IMR-90 (cell line): ENCODE measurements around the gene CCDC7. TPM values are rescaled to one million over a fixed set of nuclear protein-coding genes. Genes with fewer than 3 reads are reported as not detected.
A peak's percentile ranks its signal among the peaks of the same experiment; 100 is the strongest.
"Not testable (repeated sequence)": the region's sequence is repeated elsewhere in the genome, so short reads cannot be mapped to it uniquely, and the experiment has no call there.

ENCODE experiments used
- ATAC-seq: fragments of 200-7000 bp; cut with Tn5 transposase; 2 replicates; pipeline ENCODE4 v1.9.1; 2020; ENCODE audit warnings: low read depth, mild to moderate bottlenecking, moderate library complexity
- BruUV-seq: library from RNA; stranded (reverse); fragments of 400-500 nt; replicated peaks from 2 replicates; lab custom pipeline; 2021; lab: Mats Ljungman, UMichigan
- CTCF ChIA-PET: fragments of 300-600 bp; formaldehyde crosslinking; extraction: SDS; loops from one replicate; lab custom pipeline; 2021; ENCODE audit warnings: antibody characterized with exemption; lab: Yijun Ruan, JAX
- POLR2A ChIA-PET: fragments of 300-600 bp; sonication (Branson Sonifier 250); formaldehyde crosslinking; loops from one replicate; lab custom pipeline; 2022; ENCODE audit warnings: antibody characterized with exemption; ENCODE audit not compliant: unreplicated experiment; lab: Charles Lee
- DNase-seq: peaks from one replicate; pipeline ENCODE4 v3.0.0; 2013
- H2AFZ ChIP-seq: replicated peaks from 2 replicates; pipeline ENCODE3; 2013; ENCODE audit warnings: low read length, mild to moderate bottlenecking; ENCODE audit not compliant: poor library complexity
- H2AK5ac ChIP-seq: 2 replicates; pipeline ENCODE4 v1.6.1; 2013; ENCODE audit warnings: low read depth, low read length, inconsistent platforms
- H2AK9ac ChIP-seq: replicated peaks from 2 replicates; pipeline ENCODE3; 2013; ENCODE audit warnings: mild to moderate bottlenecking, low read depth, low read length, moderate library complexity; ENCODE audit not compliant: poor library complexity
- H2BK120ac ChIP-seq: 2 replicates; pipeline ENCODE4 v1.6.1; 2013; ENCODE audit warnings: low read depth, low read length, inconsistent platforms
- H2BK15ac ChIP-seq: 3 replicates; pipeline ENCODE4 v1.6.1; 2013; ENCODE audit warnings: low read depth, low read length, inconsistent platforms
- H2BK20ac ChIP-seq: 2 replicates; pipeline ENCODE4 v1.6.1; 2013; ENCODE audit warnings: low read depth, mild to moderate bottlenecking, inconsistent platforms, low read length, moderate library complexity
- H2BK5ac ChIP-seq: 2 replicates; pipeline ENCODE4 v1.6.1; 2013; ENCODE audit warnings: mild to moderate bottlenecking, low read depth, low read length, inconsistent platforms; ENCODE audit not compliant: poor library complexity, severe bottlenecking
- H3K14ac ChIP-seq: replicated peaks from 2 replicates; pipeline ENCODE4 v1.6.1; 2013; ENCODE audit warnings: low read depth, low read length, inconsistent platforms
- H3K18ac ChIP-seq: 2 replicates; pipeline ENCODE4 v1.6.1; 2013; ENCODE audit warnings: low read depth, low read length, control low read depth
- H3K23ac ChIP-seq: 2 replicates; pipeline ENCODE4 v1.6.1; 2013; ENCODE audit warnings: low read depth, low read length, inconsistent platforms
- H3K27ac ChIP-seq: 2 replicates; pipeline ENCODE4 v1.5.1; 2013; ENCODE audit warnings: mild to moderate bottlenecking, control low read depth, low read length; ENCODE audit not compliant: insufficient read depth
- H3K27me3 ChIP-seq: 2 replicates; pipeline ENCODE4 v1.6.1; 2013; ENCODE audit warnings: low read length; ENCODE audit not compliant: control insufficient read depth, insufficient read depth
- H3K36me3 ChIP-seq: 2 replicates; pipeline ENCODE4 v1.6.1; 2013; ENCODE audit warnings: low read length, mixed read lengths; ENCODE audit not compliant: control insufficient read depth, insufficient read depth
- H3K4ac ChIP-seq: 2 replicates; pipeline ENCODE4 v1.6.1; 2013; ENCODE audit warnings: low read depth, low read length, inconsistent platforms
- H3K4me1 ChIP-seq: 2 replicates; pipeline ENCODE4 v1.6.1; 2013; ENCODE audit warnings: low read length, mixed read lengths; ENCODE audit not compliant: control insufficient read depth, insufficient read depth
- H3K4me2 ChIP-seq: 2 replicates; pipeline ENCODE4 v1.6.1; 2013; ENCODE audit warnings: low read depth, mild to moderate bottlenecking, control low read depth, low read length, moderate library complexity
- H3K4me3 ChIP-seq: 2 replicates; pipeline ENCODE4 v1.5.1; 2013; ENCODE audit warnings: low read depth, mild to moderate bottlenecking, control low read depth, low read length, moderate library complexity; ENCODE audit not compliant: insufficient read depth
- H3K56ac ChIP-seq: 2 replicates; pipeline ENCODE4 v1.6.1; 2013; ENCODE audit warnings: low read length, inconsistent platforms; ENCODE audit not compliant: insufficient read depth; ENCODE audit errors: extremely low read depth
- H3K79me1 ChIP-seq, 2 experiments: 2 replicates each; pipeline ENCODE4 v1.6.1; 2013; ENCODE audit warnings: low read length in 2 of 2, inconsistent platforms in 1 of 2, low read depth in 1 of 2
- H3K9ac ChIP-seq: 2 replicates; pipeline ENCODE4 v1.6.1; 2013; ENCODE audit warnings: low read depth, low read length, control low read depth
- H3K9me1 ChIP-seq: 2 replicates; pipeline ENCODE4 v1.6.1; 2013; ENCODE audit warnings: low read length, inconsistent platforms; ENCODE audit not compliant: insufficient read depth
- H3K9me3 ChIP-seq: 2 replicates; pipeline ENCODE4 v1.6.1; 2013; ENCODE audit warnings: low read length; ENCODE audit not compliant: control insufficient read depth, insufficient read depth
- H4K20me1 ChIP-seq: 2 replicates; pipeline ENCODE4 v1.6.1; 2013; ENCODE audit warnings: low read length, inconsistent platforms; ENCODE audit not compliant: insufficient read depth
- H4K5ac ChIP-seq: 2 replicates; pipeline ENCODE4 v1.6.1; 2013; ENCODE audit warnings: mild to moderate bottlenecking, low read depth, low read length, control low read depth
- H4K8ac ChIP-seq, 2 experiments: 2 replicates each; pipeline ENCODE4 v1.6.1; 2013; ENCODE audit warnings: low read depth in 2 of 2, low read length in 2 of 2, control low read depth in 1 of 2, inconsistent platforms in 1 of 2
- H4K91ac ChIP-seq: 2 replicates; pipeline ENCODE4 v1.6.1; 2013; ENCODE audit warnings: low read depth, low read length, inconsistent platforms; ENCODE audit not compliant: insufficient read depth
- MAFK ChIP-seq: IDR thresholded peaks from 2 replicates; pipeline ENCODE4 v1.6.1; 2012; ENCODE audit warnings: low read depth, low read length, improper control_type of control experiment
- NFE2L2 ChIP-seq: fragments of 150-350 bp; IDR thresholded peaks from 2 replicates; pipeline ENCODE4 v1.6.1; 2016; ENCODE audit warnings: low read depth, mild to moderate bottlenecking, low read length
- RFX5 ChIP-seq: IDR thresholded peaks from 2 replicates; pipeline ENCODE4 v1.8.0; 2012; ENCODE audit warnings: low read depth, mild to moderate bottlenecking, low read length, moderate library complexity
- WGBS, 2 experiments: methylation state at CpG; one replicate each; pipeline versions ENCODE4 v1.1.5 to v1.1.7; 2013; ENCODE audit warnings: missing lambda C conversion rate in 2 of 2; ENCODE audit not compliant: insufficient read length in 1 of 2; ENCODE audit errors: extremely low coverage in 2 of 2; 5-methylcytosine and 5-hydroxymethylcytosine counted together
- dilution Hi-C: fragments of 300-500 bp; cut with HindIII; formaldehyde crosslinking; loops from one replicate; pipeline ENCODE4 v1.14.3; 2018; ENCODE audit warnings: low sequenced_read_pairs; ENCODE audit not compliant: unreplicated experiment
- in situ Hi-C: fragments of 300-500 bp; cut with MboI; formaldehyde crosslinking; loops from 3 replicates; pipeline ENCODE4 v1.14.3; 2019; ENCODE audit warnings: low sequenced_read_pairs, inconsistent platforms, mixed read lengths
- intact Hi-C: fragments of 100-400 bp; cut with micrococcal nuclease; formaldehyde crosslinking; loops from 2 replicates; pipeline ENCODE4 v1.10.0; 2022
- polyA plus RNA-seq, 3 experiments: library from polyadenylated mRNA; depleted of rRNA; stranded (reverse); fragments of >200 nt; gene quantifications; 2 replicates each; pipeline ENCODE4 v1.2.3, GENCODE V29; 2012; ENCODE audit warnings: low replicate concordance in 1 of 3
- total RNA-seq: library from RNA; depleted of rRNA; stranded (reverse); fragments of >200 nt; gene quantifications from 2 replicates; pipeline ENCODE4 v1.2.3, GENCODE V29; 2012

Gene CCDC7
- total and polyA plus RNA-seq, 2 of the 4 experiments (the other 2 are of a cell fraction) = 0.74 to 4.3 TPM

GRCh38 chr10:32582946-32583345 lies 137.0 kb downstream of the CCDC7 start:
- no peak overlapping the region for H3K9ac ChIP-seq
- intact Hi-C loops (no loop called here), dilution Hi-C loops (no loop called here), in situ Hi-C loops (no loop called here)
- H4K91ac ChIP-seq = no peak overlapping the region
- no peak overlapping the region for H3K23ac ChIP-seq
- no CpG with 5 or more reads among the region's 2 CpGs for WGBS, 2 experiments
- no peak overlapping the region for H3K27ac ChIP-seq
- H4K8ac ChIP-seq = no peak overlapping the region
- H3K4me3 ChIP-seq = no peak overlapping the region
- no peak overlapping the region for H2AK9ac ChIP-seq
- no peaks in the 10 kb centered on the region for H3K9me1 ChIP-seq
- H2BK5ac ChIP-seq = no peak overlapping the region
- no peak overlapping the region for H3K14ac ChIP-seq
- DNase-seq (no peak), ATAC-seq (no peak)
- ChIA-PET POLR2A (no interaction called here), CTCF (no interaction called here)
- H3K36me3 ChIP-seq = no peaks in the 10 kb centered on the region
- no peak overlapping the region for H2BK15ac ChIP-seq
- H3K56ac ChIP-seq = no peak overlapping the region
- H3K18ac ChIP-seq = no peak overlapping the region
- no peak overlapping the region for H2BK120ac ChIP-seq
- H2AK5ac ChIP-seq = no peak overlapping the region
- no peak overlapping the region for H2BK20ac ChIP-seq
- no peaks in the 10 kb centered on the region for H3K79me1 ChIP-seq
- no peak overlapping the region for H2AFZ ChIP-seq
- H3K4me2 ChIP-seq = no peak overlapping the region
- TF ChIP-seq MAFK (peak; percentile 26; the same call in 1 of the 2 replicates), NFE2L2 (peak; percentile 48; the same call in 1 of the 2 replicates), RFX5 (no peak)
- no peaks in the 10 kb centered on the region for H4K20me1 ChIP-seq
- no peaks in the 10 kb centered on the region for H3K27me3 ChIP-seq
- no peaks in the 10 kb centered on the region for H3K9me3 ChIP-seq
- H3K4ac ChIP-seq = no peak overlapping the region
- H3K4me1 ChIP-seq = no peaks in the 10 kb centered on the region
- no TSS peak for BruUV-seq
- H4K5ac ChIP-seq = no peak overlapping the region

GRCh38 chr10:32598022-32598421 lies 152.1 kb downstream of the CCDC7 start:
- DNase-seq, H2AFZ ChIP-seq, POLR2A ChIA-PET, H2BK20ac ChIP-seq, H3K4me2 ChIP-seq, H2BK15ac ChIP-seq, H4K5ac ChIP-seq, H3K9ac ChIP-seq, dilution Hi-C loops, H3K36me3 ChIP-seq, H3K56ac ChIP-seq, H3K4me1 ChIP-seq, H3K9me3 ChIP-seq, in situ Hi-C loops, H3K27me3 ChIP-seq, H4K20me1 ChIP-seq, CTCF ChIA-PET, H3K9me1 ChIP-seq, H3K27ac ChIP-seq, H3K18ac ChIP-seq, BruUV-seq, H4K8ac ChIP-seq, ATAC-seq, H3K4me3 ChIP-seq, H3K14ac ChIP-seq, H4K91ac ChIP-seq, H2BK5ac ChIP-seq, H3K4ac ChIP-seq, H2AK9ac ChIP-seq, H2BK120ac ChIP-seq, intact Hi-C loops, H3K23ac ChIP-seq, H2AK5ac ChIP-seq, H3K79me1 ChIP-seq: not testable (repeated sequence)
- 90% methylated on average over 2 of the region's 5 CpGs; no CpG with 5 or more reads in 1 of the 2 experiments for WGBS, 2 experiments
